Hematopoietic multipotent progenitor cell treated with erythropoietin and hydrocortisone succinate and interleukin-3 and kit ligand, for 6 days (in vitro differentiated cells): ENCODE data around the gene HTRA1.

Experiments
- DNase-seq: peaks from one replicate; pipeline ENCODE4 v3.0.0-alpha.2; 2015

The HTRA1 gene

GRCh38 chr10:122461367-122461728 is at the start of gene HTRA1:
Gene HTRA1 (plus strand): TSS chr10:122461553. CDS start chr10:122461653, 100 bp downstream.
- no peak for DNase-seq

GRCh38 chr10:122413327-122413726 is 48.0 kb upstream of the HTRA1 start:
- no peak for DNase-seq

DNA sequence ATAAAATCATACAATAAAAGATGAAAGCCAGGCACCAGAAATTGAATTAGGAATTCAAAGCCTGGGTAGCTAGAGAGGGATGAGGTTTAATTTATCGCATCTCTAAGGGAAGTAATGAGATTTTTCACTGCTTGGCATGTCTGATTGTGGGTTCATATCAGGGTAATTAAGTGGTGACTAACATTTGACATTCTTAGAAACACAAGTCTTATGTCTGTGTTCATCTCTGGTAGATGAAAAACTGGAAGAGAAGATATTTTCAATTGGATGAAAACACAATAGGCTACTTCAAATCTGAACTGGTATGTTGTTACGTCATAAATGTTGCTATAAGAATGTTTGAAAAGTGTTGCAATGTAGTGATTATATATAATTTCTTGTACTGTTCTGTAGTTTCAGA is 43.7 kb upstream of the HTRA1 start:
- no peak for DNase-seq

- DNase-seq = no peak
These were observed 42.3 kb upstream of the HTRA1 start for GRCh38 chr10:122419016-122419415.

DNA sequence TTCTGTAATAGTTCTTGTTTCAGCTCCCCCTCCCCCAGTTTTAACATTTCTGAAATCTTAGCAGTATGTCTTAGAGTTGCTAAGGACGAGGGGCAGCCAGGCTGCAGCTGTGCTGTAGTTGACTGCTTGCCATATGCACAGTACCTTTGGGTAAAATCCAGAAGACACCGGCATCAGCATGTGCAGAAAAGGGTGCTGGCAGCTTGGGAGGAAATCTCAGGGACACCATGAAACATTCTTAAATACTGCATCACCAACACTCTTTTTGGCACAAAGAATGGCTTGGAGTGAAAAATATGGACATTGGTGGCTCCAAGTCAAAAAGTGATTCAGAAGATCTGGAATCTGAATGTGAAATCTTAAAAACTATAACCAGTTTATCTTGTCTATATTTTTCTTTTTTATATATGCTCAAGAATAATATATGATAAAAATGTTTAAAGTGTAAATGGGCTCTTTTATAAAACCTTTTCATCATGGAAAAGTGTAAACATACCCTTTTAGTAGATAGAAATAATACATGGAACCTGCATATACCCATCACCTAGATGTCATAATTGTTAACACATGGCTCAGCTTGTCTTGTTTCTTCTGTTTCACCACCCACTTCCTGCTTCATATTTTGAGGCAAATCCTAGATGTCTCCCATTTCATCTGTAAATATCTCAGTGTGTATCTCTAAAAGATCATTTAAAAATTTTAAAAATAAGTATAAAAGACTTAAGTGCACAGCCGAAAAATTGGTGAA is 41.3 kb upstream of the HTRA1 start:
- DNase-seq = no peak

DNA sequence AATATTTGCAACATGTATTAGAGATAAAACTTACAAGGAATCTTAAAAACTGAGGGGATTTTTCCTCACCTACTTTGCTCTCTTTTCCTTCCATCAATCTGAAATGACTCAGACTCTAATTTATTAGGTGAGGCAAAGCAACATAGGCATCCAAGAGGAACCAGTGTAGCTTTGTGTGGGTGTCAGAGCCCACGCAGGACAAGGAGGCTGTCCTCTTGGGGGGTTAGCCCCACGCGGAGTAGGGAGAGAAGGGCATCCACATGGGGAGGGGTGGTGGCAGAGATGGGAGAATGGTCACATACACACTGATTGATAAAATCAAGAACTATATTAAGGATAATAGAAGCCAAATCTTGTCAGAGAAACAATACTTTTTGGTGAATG is 40.7 kb upstream of the HTRA1 start:
- no peak for DNase-seq

DNA sequence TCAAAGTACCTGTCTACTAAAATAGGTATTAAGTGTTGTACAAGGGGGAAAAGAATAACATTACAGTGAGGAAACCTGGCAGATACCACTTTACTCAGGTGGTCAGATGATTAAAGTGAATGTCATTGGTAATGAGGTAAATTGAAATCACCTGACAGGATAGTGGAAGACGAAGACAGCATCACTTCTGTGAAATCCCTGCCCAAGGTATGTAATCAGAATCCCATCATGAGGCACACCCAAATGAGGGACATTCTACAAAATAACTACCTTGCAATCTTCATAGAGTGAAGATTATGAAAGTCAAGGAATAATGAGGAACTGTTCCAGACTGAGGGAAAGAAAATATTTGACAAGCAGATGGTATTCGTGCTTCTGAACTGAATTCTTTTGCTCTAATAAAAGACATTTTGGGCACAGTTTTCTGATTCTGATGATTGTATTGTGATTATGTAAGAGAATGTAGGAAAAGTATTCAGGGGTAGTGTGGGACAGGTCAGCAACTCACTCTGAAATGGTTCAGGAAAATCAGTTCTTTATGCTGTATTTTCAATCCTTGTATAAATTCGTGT is 40.2 kb upstream of the HTRA1 start:
- DNase-seq = no peak

DNA sequence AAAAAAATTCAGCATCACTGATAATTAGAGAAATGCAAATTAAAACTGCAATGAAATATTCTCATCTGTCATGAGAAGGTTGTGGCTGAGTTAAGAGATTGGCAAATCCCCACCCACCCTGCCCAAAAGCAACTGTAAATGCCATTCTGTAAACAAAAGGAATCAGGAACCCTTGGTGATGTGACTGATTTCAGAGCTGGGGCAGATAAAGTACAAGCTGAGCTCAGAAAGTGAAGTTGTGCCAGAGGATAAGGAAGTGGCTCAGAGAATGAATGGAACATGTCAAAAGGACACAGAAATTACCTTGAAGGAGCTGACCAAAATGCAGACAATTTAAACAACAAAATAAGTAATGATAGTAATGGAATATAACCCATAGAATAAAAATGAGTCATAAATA is 39.6 kb upstream of the HTRA1 start:
- no peak for DNase-seq

DNA sequence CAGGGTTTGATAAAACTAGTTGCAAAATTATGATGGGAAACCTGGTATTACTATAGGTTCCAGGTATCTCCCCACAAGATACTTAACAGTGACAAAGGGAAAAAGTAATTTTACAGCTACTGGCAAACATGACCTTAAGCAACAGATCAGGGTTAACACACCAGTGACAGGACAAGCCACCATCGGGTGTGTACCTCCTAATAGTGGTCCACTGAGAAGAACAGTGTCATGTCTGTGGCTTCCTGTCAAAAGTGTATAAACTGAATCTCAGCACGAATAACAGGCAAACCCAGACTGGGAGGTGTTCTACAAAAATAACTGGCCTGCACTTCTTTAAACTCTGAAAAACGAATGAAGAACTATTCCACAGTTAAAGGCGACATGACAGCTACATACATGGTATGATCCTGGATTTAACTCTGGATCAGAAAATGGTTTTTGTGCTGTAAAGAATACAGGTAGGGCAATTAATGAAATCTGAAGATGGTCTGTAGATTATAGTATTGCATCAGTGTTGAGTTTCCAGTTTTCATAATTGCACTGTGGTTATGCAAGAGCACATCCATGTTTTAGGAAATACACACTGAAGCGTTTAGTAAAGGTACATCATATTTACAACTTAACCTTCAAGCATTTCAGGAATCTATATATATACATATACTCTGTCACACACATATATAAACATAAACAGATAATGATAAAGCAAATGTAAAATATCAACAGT is 38.9 kb upstream of the HTRA1 start:
- DNase-seq = no peak

DNA sequence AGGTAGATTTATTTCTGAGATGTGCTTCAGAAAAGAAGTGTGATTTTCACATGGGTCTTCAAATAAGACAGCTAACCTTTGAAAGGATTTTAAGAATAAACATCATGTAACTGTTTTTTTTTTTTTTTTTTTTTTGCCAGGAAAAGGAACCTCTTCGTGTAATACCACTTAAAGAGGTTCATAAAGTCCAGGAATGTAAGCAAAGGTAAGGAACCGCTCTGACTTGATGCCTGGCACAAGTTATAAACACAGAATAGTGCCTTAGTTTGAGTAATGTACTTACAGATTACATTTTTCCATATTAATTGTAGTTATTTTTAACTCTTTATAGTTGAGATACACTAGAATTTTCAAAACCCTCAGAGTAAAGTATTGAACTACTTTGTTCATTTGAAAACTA is 37.3 kb upstream of the HTRA1 start:
- no peak for DNase-seq

DNA sequence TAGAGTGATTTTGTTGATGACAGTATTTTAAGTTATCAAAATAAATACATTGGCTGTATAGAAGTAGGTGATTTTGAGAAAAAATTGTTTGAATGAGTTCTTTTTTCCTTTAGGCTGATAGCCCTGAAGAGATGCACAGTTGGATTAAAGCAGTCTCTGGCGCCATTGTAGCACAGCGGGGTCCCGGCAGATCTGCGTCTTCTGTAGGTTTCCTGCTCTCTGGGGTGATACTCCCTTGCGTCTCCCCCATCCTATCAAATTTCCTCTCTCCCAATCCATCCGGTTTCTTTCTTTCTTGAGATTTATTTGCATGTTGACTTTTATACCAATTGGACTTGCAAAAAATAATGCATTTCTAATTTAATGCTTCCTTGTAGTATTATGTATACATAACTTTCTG is 34.5 kb upstream of the HTRA1 start:
- no peak for DNase-seq

DNA sequence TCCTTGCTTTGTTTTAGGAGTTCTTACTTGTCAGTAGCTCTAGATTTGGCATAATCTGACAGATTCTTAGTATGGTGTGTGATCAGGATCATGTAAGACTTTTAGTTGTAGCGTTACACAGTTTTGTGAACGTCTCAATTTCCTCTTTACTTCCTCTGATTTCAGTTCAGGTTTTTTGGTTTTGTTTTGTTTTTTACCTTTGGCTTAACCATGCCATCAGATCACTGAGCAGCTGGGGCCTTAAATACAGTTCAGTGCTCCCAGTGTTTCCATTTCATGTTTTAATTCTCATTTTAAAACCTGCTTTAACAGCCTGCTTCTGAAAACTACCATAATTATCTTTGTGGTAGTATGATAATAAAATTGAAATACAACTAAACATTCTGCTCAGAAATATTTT is 34.1 kb upstream of the HTRA1 start:
- DNase-seq = no peak

DNA sequence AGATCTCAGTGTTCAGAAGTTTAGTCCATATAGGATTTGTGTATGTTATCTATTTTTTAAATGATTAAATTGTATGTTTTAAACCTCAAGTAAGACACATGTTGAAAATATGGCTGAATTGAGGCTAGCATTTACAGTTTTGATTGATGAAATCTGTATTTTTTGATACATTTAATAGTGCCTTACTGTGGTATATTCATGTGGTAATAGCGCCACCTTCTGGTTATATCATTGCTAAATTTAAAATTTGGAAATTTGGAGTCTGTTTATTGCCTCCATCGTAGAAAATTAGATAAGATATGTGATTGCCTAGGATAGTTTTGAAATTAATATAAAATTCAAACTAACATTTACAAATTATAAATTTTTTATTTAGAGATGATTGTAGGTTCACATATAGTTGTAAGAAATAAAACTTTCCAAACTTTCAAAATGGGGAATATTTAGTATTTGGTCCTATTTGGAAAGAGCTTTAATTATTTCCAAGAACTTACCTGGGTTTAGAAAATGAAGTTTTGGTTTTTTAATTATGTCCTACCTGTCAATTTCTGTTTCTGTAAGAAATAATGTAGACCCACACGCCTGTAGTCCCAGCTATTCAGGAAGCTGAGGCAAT is 26.0 kb upstream of the HTRA1 start:
- peak; percentile 88 for DNase-seq

- DNase-seq = no peak
These were observed 19.4 kb upstream of the HTRA1 start for GRCh38 chr10:122441961-122442360.

DNA sequence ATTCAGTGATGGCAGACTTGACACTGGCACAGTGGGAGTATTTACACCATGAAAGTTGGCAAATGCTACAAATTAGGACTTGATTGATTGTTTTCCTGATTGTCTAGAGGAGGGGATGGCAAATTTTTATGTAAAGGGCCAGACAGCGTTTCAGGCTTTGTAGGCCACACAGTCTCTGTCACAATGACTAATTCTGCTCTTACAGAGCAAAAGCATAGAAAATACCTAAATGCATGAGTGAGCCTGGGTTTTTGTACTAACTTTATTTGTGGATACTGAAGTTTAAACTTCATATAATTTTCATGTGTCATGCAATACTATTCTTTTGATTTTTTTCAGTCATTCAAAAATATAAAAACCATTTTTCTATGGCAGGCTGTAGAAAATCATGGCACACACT is 15.9 kb upstream of the HTRA1 start:
- DNase-seq = no peak

GRCh38 chr10:122445904-122446303 is 15.4 kb upstream of the HTRA1 start:
- no peak for DNase-seq

GRCh38 chr10:122446668-122447423 is 14.5 kb upstream of the HTRA1 start:
- no peak for DNase-seq

DNA sequence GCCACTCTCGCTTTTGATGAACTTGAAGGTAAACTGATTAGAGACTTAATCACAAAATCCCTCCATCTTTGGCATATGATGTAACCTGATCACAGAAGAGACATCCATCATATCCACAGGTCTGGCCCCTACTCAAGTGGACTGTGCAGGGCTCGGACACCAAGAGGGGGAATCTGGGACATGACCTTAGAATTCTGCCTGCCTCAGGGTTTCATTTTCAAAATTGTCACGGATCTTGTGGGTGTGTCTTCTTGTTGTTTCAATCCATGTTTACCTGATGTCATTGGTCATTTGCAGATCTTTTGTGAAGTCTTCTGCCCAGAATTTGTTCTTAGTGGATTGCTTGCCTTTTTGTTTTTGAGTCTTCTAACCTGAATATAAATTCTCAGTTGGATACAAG is 12.8 kb upstream of the HTRA1 start:
- DNase-seq = no peak

GRCh38 chr10:122449153-122449552 is 12.2 kb upstream of the HTRA1 start:
- DNase-seq = no peak

- no peak for DNase-seq
These were observed 10.9 kb upstream of the HTRA1 start for GRCh38 chr10:122450353-122450990.

DNA sequence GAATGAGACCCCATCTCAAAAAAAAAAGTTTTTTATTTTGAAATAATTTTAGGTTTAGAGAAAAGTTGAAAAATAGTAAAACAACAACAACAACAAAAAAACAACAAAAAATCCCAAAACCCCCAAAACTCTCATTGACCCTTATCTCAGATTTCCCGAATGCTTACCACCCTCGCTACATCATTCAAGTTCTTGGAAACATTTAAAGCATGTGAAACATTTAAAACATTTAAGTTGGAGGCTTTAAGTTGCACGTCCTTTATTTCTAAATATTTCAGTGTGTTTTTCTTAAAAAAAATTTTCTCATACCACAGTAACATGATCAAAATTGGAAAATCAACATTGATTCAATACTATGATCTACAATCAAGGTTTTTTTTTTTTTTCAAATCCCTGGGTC is 7.3 kb upstream of the HTRA1 start:
- DNase-seq = no peak

GRCh38 chr10:122454603-122455080 is 6.7 kb upstream of the HTRA1 start, which contains the start of gene ARMS2:
Gene ARMS2 (plus strand): TSS chr10:122454653. CDS start chr10:122454728, 75 bp downstream.
- DNase-seq = no peak
